ENCODE results near the gene TMEM92.

Gene TMEM92

DNA sequence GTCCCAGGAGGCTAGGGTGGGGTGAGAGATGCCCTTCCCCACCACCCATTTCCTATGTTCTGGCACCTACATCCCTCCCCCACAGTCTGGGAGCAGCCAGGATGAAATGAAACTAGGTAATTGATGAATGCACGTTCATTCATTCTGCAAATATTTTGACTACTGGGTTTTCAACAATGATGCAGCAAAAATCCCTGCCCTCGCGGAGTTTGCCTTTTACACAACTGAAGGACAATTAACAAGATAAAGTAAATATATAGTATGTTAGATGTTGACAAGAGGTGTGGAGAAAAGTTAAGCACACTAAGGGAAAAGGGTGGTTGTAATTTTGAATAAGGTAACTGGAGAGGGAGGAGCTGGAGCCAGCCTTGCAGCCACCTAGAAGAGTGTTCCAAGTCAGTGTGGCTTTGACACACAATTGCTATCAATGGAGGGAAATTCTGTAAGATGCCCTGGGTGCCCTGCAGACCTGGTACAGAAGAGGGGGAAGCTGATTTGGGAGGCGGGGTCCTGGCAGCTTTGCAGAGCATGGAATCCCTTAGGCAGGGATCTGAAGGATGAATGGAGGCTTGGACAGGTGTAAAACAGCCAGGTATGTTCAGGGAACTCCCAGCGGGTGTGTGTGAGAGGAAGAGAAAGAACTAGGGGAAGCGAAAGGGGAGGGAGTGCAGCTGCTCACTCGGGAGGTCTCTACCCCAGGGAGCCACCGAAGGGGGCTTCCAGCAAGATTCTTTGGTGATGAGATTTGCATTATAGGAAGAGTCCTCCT lies 2.5 kb downstream of the TMEM92 start:
- no peak for DNase-seq
- Histone ChIP-seq H3K27ac (ENCODE audit: insufficient read depth, low read length, poor library complexity, severe bottlenecking) (no peak overlapping the region), H3K4me1 (ENCODE audit: control insufficient read depth, insufficient read depth, low read length, poor library complexity, severe bottlenecking) (peaks cover 8% of the 10 kb centered on the region), H3K36me3 (ENCODE audit: control insufficient read depth, insufficient read depth, low read length) (no peaks in the 10 kb centered on the region), H3K4me3 (ENCODE audit: insufficient read depth, low read depth, low read length, poor library complexity, severe bottlenecking) (no peak overlapping the region), H3K9me3 (ENCODE audit: control insufficient read depth, low read length) (no peaks in the 10 kb centered on the region), H3K27me3 (replicated peaks; ENCODE audit: control insufficient read depth, insufficient read depth, low read length, poor library complexity, severe bottlenecking) (peaks cover 20% of the 10 kb centered on the region)

DNA sequence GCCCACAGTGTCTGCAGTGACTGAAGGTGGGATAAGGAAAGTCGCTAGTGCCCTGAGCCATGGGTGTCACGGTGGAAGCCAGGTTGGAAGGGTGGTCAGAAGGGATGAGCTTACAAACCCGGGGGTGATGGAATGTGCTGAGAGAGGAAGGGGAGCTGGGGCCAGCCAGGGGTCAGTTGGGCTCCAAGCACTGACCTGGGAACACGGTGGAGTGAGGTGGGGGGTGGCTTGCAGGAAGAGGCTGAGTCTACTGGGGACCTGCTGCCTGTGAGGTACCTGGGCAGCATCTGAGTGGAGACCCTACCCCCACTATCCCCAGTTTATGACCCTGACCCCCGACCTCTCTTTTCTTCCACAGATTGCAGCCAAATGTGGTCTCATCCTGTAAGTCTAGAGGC lies 3.1 kb downstream of the TMEM92 start:
- H3K9me3 ChIP-seq (ENCODE audit: control insufficient read depth, low read length), result no peaks in the 10 kb centered on the region
- peaks cover 20% of the 10 kb centered on the region for H3K27me3 ChIP-seq (replicated peaks; ENCODE audit: control insufficient read depth, insufficient read depth, low read length, poor library complexity, severe bottlenecking)
- no peak overlapping the region for H3K4me3 ChIP-seq (ENCODE audit: insufficient read depth, low read depth, low read length, poor library complexity, severe bottlenecking)
- H3K4me1 ChIP-seq (ENCODE audit: control insufficient read depth, insufficient read depth, low read length, poor library complexity, severe bottlenecking), result peaks cover 8% of the 10 kb centered on the region
- no peaks in the 10 kb centered on the region for H3K36me3 ChIP-seq (ENCODE audit: control insufficient read depth, insufficient read depth, low read length)
- DNase-seq, result no peak
- no peak overlapping the region for H3K27ac ChIP-seq (ENCODE audit: insufficient read depth, low read length, poor library complexity, severe bottlenecking)

DNA sequence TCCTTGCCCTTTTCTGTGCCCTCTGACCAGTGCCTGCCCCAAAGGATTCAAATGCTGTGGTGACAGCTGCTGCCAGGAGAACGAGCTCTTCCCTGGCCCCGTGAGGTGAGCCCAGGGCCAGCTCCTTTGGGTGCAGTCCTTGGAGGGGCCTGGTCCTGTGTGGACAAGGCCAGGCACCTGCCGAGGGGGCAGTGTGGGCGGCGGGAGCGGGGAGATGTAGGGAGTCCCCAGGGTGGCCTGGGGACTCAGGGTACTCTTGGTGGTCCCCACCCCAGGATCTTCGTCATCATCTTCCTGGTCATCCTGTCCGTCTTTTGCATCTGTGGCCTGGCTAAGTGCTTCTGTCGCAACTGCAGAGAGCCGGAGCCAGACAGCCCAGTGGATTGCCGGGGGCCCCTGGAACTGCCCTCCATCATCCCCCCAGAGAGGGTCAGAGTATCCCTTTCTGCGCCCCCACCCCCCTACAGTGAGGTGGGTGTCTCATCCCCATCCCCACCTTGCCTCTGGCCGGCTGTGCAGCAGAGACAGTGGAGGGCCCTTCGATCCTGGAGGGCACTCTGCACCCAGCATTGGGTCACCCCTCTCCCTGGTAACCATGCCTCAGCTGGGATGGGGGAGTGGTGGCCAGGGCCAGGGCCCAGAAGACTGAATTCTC lies 4.4 kb downstream of the TMEM92 start:
- H3K4me1 ChIP-seq (ENCODE audit: control insufficient read depth, insufficient read depth, low read length, poor library complexity, severe bottlenecking), result no peaks in the 10 kb centered on the region
- DNase-seq, result no peak
- H3K36me3 ChIP-seq (ENCODE audit: control insufficient read depth, insufficient read depth, low read length), result no peaks in the 10 kb centered on the region
- no peak overlapping the region for H3K4me3 ChIP-seq (ENCODE audit: insufficient read depth, low read depth, low read length, poor library complexity, severe bottlenecking)
- no peak overlapping the region for H3K27ac ChIP-seq (ENCODE audit: insufficient read depth, low read length, poor library complexity, severe bottlenecking)
- no peaks in the 10 kb centered on the region for H3K9me3 ChIP-seq (ENCODE audit: control insufficient read depth, low read length)
- H3K27me3 ChIP-seq (replicated peaks; ENCODE audit: control insufficient read depth, insufficient read depth, low read length, poor library complexity, severe bottlenecking), result peaks cover 12% of the 10 kb centered on the region

DNA sequence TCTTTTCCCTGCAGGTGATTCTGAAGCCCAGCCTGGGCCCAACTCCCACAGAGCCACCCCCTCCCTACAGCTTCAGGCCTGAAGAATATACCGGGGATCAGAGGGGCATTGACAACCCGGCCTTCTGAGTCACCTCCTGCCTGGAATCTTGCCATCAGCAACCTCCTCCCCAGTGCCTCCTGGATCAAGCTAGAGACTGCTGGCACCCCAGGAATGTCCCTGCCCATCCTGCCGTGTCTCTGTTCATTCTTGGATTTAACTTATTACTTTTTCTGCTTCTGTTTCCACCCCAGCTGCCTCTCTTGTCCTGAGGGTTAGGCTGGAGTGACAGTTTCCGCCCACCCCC lies 4.9 kb downstream of the TMEM92 start:
- Histone ChIP-seq H3K9me3 (ENCODE audit: control insufficient read depth, low read length) (no peaks in the 10 kb centered on the region), H3K4me1 (ENCODE audit: control insufficient read depth, insufficient read depth, low read length, poor library complexity, severe bottlenecking) (no peaks in the 10 kb centered on the region), H3K27ac (ENCODE audit: insufficient read depth, low read length, poor library complexity, severe bottlenecking) (no peak overlapping the region), H3K27me3 (replicated peaks; ENCODE audit: control insufficient read depth, insufficient read depth, low read length, poor library complexity, severe bottlenecking) (peaks cover 9% of the 10 kb centered on the region), H3K4me3 (ENCODE audit: insufficient read depth, low read depth, low read length, poor library complexity, severe bottlenecking) (no peak overlapping the region), H3K36me3 (ENCODE audit: control insufficient read depth, insufficient read depth, low read length) (no peaks in the 10 kb centered on the region)
- no peak for DNase-seq

DNA sequence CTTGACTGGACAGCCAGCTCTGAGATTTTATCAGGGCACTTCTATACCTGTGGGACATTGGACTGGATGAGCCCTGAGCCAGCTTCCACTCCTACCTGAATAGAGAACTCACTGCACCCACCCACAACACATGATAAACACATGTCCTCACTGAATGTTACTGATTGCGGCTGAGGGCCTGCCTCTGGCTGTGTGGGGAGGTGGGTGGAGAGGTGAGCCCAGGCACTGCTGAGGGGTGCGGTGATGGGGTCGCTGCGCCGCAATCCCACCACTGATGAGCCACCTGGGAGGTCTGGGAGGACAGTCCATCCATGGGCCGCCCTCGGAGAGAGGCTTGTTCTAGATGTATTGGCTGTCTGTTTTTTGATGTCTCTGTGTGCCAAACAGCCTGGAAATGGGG lies 5.4 kb downstream of the TMEM92 start:
- Histone ChIP-seq H3K4me3 (ENCODE audit: insufficient read depth, low read depth, low read length, poor library complexity, severe bottlenecking) (no peak overlapping the region), H3K27ac (ENCODE audit: insufficient read depth, low read length, poor library complexity, severe bottlenecking) (no peak overlapping the region), H3K36me3 (ENCODE audit: control insufficient read depth, insufficient read depth, low read length) (no peaks in the 10 kb centered on the region), H3K4me1 (ENCODE audit: control insufficient read depth, insufficient read depth, low read length, poor library complexity, severe bottlenecking) (no peaks in the 10 kb centered on the region), H3K9me3 (ENCODE audit: control insufficient read depth, low read length) (no peaks in the 10 kb centered on the region), H3K27me3 (replicated peaks; ENCODE audit: control insufficient read depth, insufficient read depth, low read length, poor library complexity, severe bottlenecking) (peaks cover 6% of the 10 kb centered on the region)
- DNase-seq, result no peak

DNA sequence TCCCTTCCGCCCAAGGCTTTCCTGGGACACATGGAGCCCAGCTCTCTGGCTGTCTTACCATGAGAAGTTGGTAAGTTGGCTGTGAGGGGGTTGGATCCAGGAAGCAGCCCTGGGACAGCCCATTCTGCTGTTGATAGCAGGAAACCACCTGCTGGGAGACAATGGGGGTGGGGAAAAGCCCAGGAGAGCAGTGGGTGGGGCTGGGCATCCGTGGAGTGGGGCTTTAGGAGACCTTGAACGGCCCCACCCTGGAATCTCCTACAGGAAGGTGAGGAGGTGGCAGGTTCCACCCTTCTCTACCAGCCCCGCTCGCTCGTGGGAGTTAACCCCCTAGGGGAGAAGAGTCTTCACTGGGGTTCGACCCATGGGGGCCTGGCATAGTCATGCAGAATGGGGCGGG lies 5.8 kb downstream of the TMEM92 start:
- Histone ChIP-seq H3K4me3 (ENCODE audit: insufficient read depth, low read depth, low read length, poor library complexity, severe bottlenecking) (no peak overlapping the region), H3K36me3 (ENCODE audit: control insufficient read depth, insufficient read depth, low read length) (no peaks in the 10 kb centered on the region), H3K4me1 (ENCODE audit: control insufficient read depth, insufficient read depth, low read length, poor library complexity, severe bottlenecking) (no peaks in the 10 kb centered on the region), H3K27ac (ENCODE audit: insufficient read depth, low read length, poor library complexity, severe bottlenecking) (no peak overlapping the region), H3K9me3 (ENCODE audit: control insufficient read depth, low read length) (no peaks in the 10 kb centered on the region), H3K27me3 (replicated peaks; ENCODE audit: control insufficient read depth, insufficient read depth, low read length, poor library complexity, severe bottlenecking) (peaks cover 6% of the 10 kb centered on the region)
- no peak for DNase-seq

DNA sequence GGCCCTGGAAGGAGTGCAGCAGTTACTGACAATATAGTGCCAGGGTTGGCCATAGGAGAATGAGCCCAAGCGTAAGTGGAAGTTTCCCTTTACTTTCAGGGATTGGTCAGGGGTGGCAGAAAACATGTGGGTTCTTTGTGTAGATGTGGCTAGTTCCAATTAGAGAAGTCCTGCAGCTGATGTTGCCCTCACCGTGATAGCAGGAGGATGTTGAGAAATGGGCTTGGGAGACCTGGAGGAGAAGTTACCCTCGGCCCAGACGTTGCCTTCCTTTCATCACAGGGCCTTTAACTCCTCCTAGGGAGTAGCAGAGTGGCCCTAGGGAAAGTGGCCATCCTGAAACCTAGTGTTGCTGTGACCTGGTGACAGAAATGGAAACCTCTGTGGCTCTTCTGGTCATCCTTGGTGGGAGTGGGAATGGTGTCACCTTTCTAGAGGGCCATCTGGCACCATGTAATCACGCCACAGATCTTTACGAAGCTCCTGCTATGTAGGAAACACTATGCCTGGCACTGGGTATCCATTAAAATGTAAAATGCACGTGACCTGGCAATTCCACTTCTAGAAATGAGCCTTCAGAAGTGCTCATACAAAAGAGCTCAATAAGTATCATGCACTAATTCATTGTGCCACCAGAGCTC lies 6.7 kb downstream of the TMEM92 start:
- H3K9me3 ChIP-seq (ENCODE audit: control insufficient read depth, low read length), result no peaks in the 10 kb centered on the region
- peaks cover 6% of the 10 kb centered on the region for H3K27me3 ChIP-seq (replicated peaks; ENCODE audit: control insufficient read depth, insufficient read depth, low read length, poor library complexity, severe bottlenecking)
- no peak overlapping the region for H3K27ac ChIP-seq (ENCODE audit: insufficient read depth, low read length, poor library complexity, severe bottlenecking)
- no peaks in the 10 kb centered on the region for H3K4me1 ChIP-seq (ENCODE audit: control insufficient read depth, insufficient read depth, low read length, poor library complexity, severe bottlenecking)
- H3K36me3 ChIP-seq (ENCODE audit: control insufficient read depth, insufficient read depth, low read length), result no peaks in the 10 kb centered on the region
- DNase-seq, result no peak
- H3K4me3 ChIP-seq (ENCODE audit: insufficient read depth, low read depth, low read length, poor library complexity, severe bottlenecking), result no peak overlapping the region

DNA sequence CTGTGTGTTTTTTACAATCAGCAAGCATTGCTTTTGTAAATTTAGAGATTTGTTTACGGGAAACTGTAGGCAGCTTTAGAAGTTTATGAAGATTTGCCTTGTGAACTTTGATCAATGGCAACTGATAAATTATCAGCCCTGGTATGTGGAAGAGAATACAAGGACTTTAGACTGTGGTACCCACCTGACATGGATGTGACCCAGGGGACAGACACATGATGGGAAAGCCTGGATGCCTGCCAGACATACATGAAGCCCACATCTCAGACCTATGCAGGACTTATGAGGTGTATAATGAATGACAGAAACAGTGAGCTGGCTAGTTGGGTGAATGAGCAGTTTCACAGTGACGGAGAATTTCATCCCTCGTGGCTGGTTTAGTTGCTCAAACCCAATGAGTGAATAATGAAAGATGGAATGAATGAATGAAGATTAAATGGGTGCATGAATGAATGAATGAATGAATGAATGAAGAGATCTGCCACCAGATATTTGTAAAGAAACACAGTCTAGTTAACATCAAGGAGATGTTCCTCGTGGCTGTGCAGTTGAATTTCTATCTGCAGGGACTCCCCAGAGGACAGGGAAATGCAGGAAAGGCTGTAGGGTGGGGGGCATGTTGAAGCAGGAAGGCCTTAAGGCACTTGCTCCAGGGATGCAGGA lies 7.6 kb downstream of the TMEM92 start:
- no peaks in the 10 kb centered on the region for H3K4me1 ChIP-seq (ENCODE audit: control insufficient read depth, insufficient read depth, low read length, poor library complexity, severe bottlenecking)
- H3K27ac ChIP-seq (ENCODE audit: insufficient read depth, low read length, poor library complexity, severe bottlenecking), result no peak overlapping the region
- H3K9me3 ChIP-seq (ENCODE audit: control insufficient read depth, low read length), result no peaks in the 10 kb centered on the region
- no peaks in the 10 kb centered on the region for H3K36me3 ChIP-seq (ENCODE audit: control insufficient read depth, insufficient read depth, low read length)
- DNase-seq, result no peak
- H3K4me3 ChIP-seq (ENCODE audit: insufficient read depth, low read depth, low read length, poor library complexity, severe bottlenecking), result no peak overlapping the region
- peaks cover 6% of the 10 kb centered on the region for H3K27me3 ChIP-seq (replicated peaks; ENCODE audit: control insufficient read depth, insufficient read depth, low read length, poor library complexity, severe bottlenecking)

DNA sequence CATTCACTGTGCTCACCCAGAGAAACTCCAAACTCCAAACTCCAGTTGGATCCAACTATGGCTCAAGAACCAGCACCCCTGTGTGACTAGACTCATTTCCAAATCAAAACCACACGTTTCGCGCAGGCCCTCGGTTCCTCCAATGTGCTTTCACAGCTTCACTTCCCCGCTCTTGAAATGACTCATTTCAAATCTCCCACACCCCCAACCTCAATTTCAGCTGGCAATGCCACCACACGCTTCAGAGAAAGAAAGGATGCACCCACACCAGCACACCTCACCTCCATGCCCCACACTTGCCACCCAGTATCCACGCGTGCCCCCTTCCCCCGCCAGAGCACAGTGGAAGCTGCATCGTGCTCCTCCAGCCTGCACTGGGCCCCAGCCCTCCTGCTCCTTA lies 9.0 kb downstream of the TMEM92 start:
- no peak for DNase-seq
- Histone ChIP-seq H3K4me3 (ENCODE audit: insufficient read depth, low read depth, low read length, poor library complexity, severe bottlenecking) (no peak overlapping the region), H3K36me3 (ENCODE audit: control insufficient read depth, insufficient read depth, low read length) (no peaks in the 10 kb centered on the region), H3K4me1 (ENCODE audit: control insufficient read depth, insufficient read depth, low read length, poor library complexity, severe bottlenecking) (no peaks in the 10 kb centered on the region), H3K27ac (ENCODE audit: insufficient read depth, low read length, poor library complexity, severe bottlenecking) (no peak overlapping the region), H3K9me3 (ENCODE audit: control insufficient read depth, low read length) (no peaks in the 10 kb centered on the region), H3K27me3 (replicated peaks; ENCODE audit: control insufficient read depth, insufficient read depth, low read length, poor library complexity, severe bottlenecking) (peaks cover 5% of the 10 kb centered on the region)

DNA sequence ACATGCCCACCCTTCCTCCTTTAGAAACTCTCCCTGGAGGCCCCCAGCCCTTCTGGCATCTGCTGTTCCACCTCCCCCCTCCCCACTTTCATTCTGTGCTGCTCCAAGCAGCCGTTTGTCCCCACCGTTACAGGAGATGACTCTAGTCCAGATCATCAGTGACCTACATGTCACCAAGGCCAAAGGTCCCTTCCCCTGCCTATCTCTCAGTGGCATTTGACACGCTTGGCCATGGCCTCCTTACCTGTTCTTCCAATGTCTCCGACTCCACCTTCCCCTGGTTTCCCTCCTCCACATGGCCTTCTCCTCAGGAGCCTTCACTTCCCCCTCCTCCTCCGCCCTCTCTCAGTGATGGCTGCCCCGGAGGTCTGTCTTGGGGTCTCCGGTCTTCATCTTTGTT lies 9.4 kb downstream of the TMEM92 start:
- Histone ChIP-seq H3K27me3 (replicated peaks; ENCODE audit: control insufficient read depth, insufficient read depth, low read length, poor library complexity, severe bottlenecking) (peaks cover 4% of the 10 kb centered on the region), H3K27ac (ENCODE audit: insufficient read depth, low read length, poor library complexity, severe bottlenecking) (no peak overlapping the region), H3K36me3 (ENCODE audit: control insufficient read depth, insufficient read depth, low read length) (no peaks in the 10 kb centered on the region), H3K9me3 (ENCODE audit: control insufficient read depth, low read length) (no peaks in the 10 kb centered on the region), H3K4me3 (ENCODE audit: insufficient read depth, low read depth, low read length, poor library complexity, severe bottlenecking) (no peak overlapping the region), H3K4me1 (ENCODE audit: control insufficient read depth, insufficient read depth, low read length, poor library complexity, severe bottlenecking) (no peaks in the 10 kb centered on the region)
- no peak for DNase-seq
